ENCODE results near the gene BRD2.

DNA sequence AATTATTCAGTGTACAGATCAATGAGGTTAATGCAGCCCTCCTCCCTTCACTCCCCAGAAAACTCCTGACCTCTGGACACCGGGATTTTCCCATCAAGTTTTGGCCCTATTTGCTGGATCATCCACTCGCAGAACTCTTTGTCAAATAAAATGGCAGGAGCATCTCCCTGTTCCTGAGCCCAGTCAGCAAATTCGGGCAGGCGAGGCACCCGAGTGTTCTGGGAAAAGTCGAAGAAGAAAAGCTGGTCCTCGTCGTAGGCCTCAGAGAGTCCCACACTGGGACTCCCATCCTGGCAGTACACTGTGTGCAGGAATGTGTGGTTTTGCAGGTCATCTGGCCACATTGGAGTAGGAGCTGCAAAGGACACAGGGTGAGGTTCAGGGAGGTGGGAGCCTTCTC, 17.9 kb upstream of the BRD2 start:
- TF ChIP-seq, protein P1, sequence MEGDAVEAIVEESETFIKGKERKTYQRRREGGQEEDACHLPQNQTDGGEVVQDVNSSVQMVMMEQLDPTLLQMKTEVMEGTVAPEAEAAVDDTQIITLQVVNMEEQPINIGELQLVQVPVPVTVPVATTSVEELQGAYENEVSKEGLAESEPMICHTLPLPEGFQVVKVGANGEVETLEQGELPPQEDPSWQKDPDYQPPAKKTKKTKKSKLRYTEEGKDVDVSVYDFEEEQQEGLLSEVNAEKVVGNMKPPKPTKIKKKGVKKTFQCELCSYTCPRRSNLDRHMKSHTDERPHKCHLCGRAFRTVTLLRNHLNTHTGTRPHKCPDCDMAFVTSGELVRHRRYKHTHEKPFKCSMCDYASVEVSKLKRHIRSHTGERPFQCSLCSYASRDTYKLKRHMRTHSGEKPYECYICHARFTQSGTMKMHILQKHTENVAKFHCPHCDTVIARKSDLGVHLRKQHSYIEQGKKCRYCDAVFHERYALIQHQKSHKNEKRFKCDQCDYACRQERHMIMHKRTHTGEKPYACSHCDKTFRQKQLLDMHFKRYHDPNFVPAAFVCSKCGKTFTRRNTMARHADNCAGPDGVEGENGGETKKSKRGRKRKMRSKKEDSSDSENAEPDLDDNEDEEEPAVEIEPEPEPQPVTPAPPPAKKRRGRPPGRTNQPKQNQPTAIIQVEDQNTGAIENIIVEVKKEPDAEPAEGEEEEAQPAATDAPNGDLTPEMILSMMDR (conservative IDR thresholded peaks at IDR 0.05): no peak
- TF ChIP-seq ZFX (IDR thresholded peaks at IDR 0.05): no peak

All from C4-2B (cell line).